T-helper 2 cell treated with Interferon-gamma antibody and Interleukin-4, amounts not matched to agents 100 ng/mL and 5 ng/mL, for 36 hours (primary cell): ENCODE data around the gene SHISAL1. TPM values are rescaled to one million over a fixed set of nuclear protein-coding genes. Genes with fewer than 3 reads are reported as not detected.
"Not testable (repeated sequence)": the region's sequence is repeated elsewhere in the genome, so short reads cannot be mapped to it uniquely, and the experiment has no call there.

Experiments used
- intact Hi-C: fragments of 100-400 bp; cut with micrococcal nuclease; formaldehyde crosslinking; loops from one replicate; pipeline ENCODE4 v1.15.1; 2023
- total RNA-seq: library from RNA; stranded (reverse); gene quantifications from 2 replicates; pipeline ENCODE4 v1.2.3, GENCODE V29; 2022

SHISAL1 gene
- total RNA-seq, 1 donor from 2014 or later, result not detected

DNA sequence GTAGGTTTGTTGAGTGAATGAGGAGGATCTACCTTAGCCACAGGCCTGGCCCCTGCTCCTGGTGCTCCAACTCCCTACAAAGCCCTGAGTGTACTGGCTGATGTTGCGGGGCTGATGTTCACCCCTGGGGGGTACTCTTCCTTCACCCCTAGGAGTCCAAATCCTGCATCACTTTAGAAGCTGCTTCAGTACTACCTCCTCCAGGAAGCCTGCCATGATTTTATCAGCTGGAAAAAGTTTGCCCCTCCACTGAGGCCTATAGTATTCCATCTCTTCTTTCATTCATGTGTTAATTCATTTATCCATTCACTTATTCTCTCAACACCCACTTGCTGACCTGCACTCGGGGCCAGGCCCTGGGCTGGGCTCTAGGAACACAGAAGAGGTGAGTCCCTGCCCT, 7.8 kb downstream of the SHISAL1 start:
- intact Hi-C loops, result no loop called here

GRCh38 chr22:44304354-44304753, 8.4 kb downstream of the SHISAL1 start:
- intact Hi-C loops, result no loop called here

- intact Hi-C loops, result not testable (repeated sequence)
Observed at GRCh38 chr22:44302363-44302762, 10.4 kb downstream of the SHISAL1 start.

- intact Hi-C loops, result no loop called here
Observed at GRCh38 chr22:44301039-44301438, 11.7 kb downstream of the SHISAL1 start.

GRCh38 chr22:44299124-44299523, 13.6 kb downstream of the SHISAL1 start:
- intact Hi-C loops, result no loop called here

GRCh38 chr22:44298406-44299091, 14.2 kb downstream of the SHISAL1 start:
- intact Hi-C loops, result no loop called here

DNA sequence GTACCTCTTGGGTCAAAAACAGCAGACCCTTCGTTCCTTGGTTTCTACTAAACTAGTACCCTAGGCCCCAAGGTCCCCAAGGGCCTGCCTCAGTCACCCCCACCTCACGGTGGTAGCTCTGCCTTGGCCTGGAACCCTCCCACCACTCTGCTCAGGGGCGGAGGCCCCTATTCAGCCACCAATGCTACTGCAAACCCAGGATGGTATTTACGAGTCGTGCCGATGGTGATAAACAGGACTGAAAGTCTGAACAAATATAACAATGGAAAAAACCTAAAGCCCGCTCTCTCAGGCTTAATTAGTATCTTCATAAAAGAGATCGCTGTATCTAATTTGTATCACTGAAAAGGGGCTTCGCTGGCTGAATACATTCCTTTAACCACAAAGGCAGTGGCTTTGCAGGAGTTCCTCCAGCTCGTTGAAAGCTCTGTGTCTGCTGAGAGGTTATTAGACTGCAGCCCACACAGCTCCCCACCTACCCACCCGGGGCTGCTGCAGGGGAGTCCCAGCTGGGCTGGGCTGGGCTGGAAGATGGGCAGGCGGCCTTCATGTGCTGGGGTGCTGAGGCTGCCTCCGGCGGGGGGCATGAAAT, 15.2 kb downstream of the SHISAL1 start:
- intact Hi-C loops, result no loop called here

DNA sequence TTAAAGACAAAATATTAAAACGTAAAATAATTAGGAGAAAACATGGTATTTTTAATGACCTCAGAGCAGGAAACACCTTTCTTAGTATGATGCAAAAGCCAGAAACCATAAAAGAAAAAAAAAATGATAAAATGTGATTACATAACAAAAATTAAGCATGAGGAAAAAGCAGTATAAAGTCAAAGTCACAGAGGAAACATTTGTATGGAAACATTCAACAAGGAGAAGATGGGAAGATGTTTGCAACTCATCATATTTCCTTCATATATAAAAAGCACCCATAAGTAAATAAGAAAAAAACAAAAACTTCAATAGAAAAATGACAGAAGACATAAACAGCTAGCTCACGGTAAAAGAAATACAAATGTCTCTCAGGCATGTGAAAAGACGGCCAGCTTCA, 17.3 kb downstream of the SHISAL1 start:
- intact Hi-C loops, result no loop called here

DNA sequence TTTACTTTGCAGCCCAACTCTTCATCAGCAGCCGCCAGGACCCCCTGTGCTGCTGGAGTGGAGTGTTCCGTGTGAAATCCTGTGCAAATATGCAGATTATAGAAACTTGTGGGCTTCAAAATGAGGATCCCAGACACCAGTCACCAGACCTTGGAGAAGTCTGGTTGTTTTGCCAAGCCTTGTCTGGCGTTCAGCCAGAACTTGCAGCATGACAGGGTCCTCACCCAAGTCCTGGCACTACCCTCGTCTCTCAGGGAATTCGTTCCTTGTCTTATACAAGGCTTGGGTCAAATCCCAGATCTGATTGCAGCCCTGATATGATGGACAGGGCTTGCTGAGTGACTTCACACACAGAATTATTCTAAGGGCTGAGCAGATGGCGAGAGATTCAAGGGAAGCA, 18.9 kb downstream of the SHISAL1 start:
- intact Hi-C loops, result no loop called here

DNA sequence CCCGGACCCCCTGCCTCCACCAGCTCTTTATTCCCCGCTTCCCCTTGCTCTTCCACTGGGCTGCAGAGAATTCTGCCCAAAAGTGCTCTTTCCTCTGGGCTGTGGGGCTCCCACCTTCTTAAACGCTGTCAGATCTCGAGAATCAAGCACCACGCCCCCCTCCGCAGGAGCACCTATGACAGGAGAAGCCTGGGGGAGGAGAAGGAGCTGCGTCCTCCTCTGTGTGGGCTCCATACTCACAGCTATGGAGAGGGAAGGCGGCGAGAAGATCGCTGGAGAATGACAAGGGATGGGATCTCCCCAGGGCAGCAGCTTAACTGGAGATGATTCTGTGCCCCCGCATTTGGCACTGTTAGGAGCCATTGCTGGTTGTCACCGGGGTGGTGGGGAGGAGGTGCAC, 19.7 kb downstream of the SHISAL1 start:
- intact Hi-C loops, result no loop called here

DNA sequence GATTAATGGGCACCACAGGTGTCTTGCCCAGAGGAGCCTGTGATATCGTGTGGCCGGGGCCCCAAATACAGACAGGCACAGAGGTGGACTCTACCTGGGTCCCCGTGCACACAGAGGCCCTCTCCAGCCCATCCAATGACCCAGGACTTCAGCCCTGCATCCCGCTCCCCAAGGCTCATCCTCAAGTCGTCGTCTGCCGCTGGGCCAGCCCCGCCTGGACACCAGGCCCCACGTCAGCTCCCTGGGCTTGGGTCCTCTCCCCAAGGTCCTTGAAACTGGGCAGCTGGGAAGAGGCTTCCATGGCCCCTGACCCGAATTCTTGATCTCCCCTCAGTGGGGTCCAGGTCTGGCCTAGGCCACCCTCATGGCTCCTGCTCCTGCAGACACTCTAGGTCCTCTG, 20.2 kb downstream of the SHISAL1 start:
- intact Hi-C loops, result no loop called here

GRCh38 chr22:44291674-44292360, 20.9 kb downstream of the SHISAL1 start:
- intact Hi-C loops, result no loop called here

GRCh38 chr22:44291265-44291664, 21.5 kb downstream of the SHISAL1 start:
- intact Hi-C loops, result no loop called here

DNA sequence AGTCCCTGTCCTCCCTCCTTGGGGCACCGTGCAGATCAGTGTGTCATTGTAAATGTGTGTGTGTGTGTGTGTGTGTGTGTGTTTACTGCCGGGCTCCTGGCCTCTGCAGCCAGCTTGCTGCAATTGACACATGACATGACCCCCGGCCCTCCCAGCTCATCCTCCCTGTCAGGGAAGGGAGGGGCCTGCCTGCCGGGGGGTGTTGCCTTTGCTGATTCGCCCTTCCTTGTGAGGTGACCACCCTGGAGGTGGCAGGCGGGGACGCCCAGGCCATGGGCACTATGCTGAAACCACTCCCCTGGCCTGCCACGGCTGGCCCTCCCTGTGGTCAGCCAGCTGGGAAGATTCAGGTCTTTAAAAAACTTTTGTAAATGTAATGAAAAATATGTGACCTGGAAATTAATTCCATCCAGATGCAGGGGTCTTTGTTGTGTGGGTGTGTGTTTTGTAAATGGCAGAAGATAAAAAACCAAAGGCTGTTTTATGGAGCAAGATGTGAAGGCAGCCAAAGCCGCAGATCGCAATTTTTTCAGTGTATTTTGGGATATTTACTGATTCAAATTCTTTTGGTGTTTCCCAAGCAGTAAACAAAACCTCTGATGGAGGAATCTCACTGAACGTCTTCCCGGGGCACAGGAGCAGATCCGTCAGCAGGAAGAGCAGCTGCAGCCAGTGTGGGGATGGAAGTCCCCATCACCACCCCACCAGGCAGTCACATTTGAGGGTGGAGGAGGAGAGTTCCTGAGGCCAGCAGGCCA, 23.2 kb downstream of the SHISAL1 start:
- intact Hi-C loops, result no loop called here

GRCh38 chr22:44288913-44289312, 23.8 kb downstream of the SHISAL1 start:
- intact Hi-C loops, result no loop called here

GRCh38 chr22:44287741-44288140, 25.0 kb downstream of the SHISAL1 start:
- intact Hi-C loops, result no loop called here

DNA sequence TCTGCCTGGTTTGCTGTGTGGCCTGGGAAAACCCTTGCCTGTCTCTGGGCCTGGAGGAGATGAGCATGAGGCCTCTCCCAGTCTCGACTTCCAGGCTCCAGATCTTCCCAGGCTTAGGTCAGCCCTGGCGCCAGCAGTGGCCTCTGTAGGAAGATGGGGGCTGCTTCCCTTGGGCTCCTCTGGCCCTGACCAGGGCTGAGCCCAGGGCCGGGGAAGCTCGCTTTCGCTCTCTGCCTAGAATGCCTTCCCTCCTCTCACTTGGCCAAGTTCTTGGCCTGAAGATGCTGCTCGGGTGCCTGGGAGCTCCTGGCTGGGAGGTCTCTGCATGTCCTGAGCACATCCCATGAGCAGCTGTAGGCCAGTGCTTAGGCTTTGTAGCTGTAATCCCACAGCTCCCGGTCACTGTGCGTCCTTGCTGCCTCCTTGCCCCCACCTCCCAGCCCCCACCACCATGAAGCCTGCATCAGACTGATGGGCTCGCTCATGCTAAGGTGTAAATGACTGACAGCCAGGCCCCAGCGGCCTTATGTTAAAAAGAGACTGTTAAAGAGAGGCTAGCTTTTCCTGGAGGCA, 25.5 kb downstream of the SHISAL1 start:
- intact Hi-C loops, result no loop called here

- intact Hi-C loops, result no loop called here
Observed at GRCh38 chr22:44286646-44287045, 26.1 kb downstream of the SHISAL1 start.

- intact Hi-C loops, result no loop called here
Observed at GRCh38 chr22:44284711-44285110, 28.0 kb downstream of the SHISAL1 start.

GRCh38 chr22:44281768-44282637, 30.7 kb downstream of the SHISAL1 start:
- intact Hi-C loops, result no loop called here
